H1 (cell line): ENCODE measurements around the gene CKAP2L. TPM values are rescaled to one million over a fixed set of nuclear protein-coding genes. Genes with fewer than 3 reads are reported as not detected.
A peak's percentile ranks its signal among the peaks of the same experiment; 100 is the strongest.

ENCODE experiments used
- CTCF ChIA-PET: fragments of 300-600 bp; sonication (Branson Sonifier 250); formaldehyde crosslinking; loops from one replicate; lab custom pipeline; 2021; ENCODE audit not compliant: partially characterized antibody; lab: Charles Lee
- POLR2A ChIA-PET: fragments of 300-600 bp; sonication (Branson Sonifier 250); formaldehyde crosslinking; loops from one replicate; lab custom pipeline; 2021; ENCODE audit warnings: inconsistent platforms; ENCODE audit not compliant: partially characterized antibody; lab: Charles Lee
- DNase-seq, 2 experiments: peaks; one replicate each; pipeline versions ENCODE4 v3.0.0 to v3.0.0-alpha.2; 2010 to 2022; ENCODE audit warnings: low spot score in 2 of 2, low read depth in 1 of 2, mixed read lengths in 1 of 2
- FAIRE-seq: peaks from 2 replicates; lab custom pipeline; 2011; peaks lifted over from hg19 to GRCh38; lab: Jason Lieb, UNC
- H2AFZ ChIP-seq: 2 replicates; pipeline ENCODE4 v1.8.1; 2012; ENCODE audit warnings: low read length, inconsistent platforms
- H2AK5ac ChIP-seq: 2 replicates; pipeline ENCODE4 v1.6.1; 2013; ENCODE audit warnings: low read depth, low read length
- H2BK120ac ChIP-seq: replicated peaks from 2 replicates; pipeline ENCODE3; 2013; ENCODE audit warnings: low read depth, low read length, inconsistent platforms
- H2BK12ac ChIP-seq: 2 replicates; pipeline ENCODE4 v1.6.1; 2013; ENCODE audit warnings: low read depth, low read length
- H2BK15ac ChIP-seq: 2 replicates; pipeline ENCODE4 v1.6.1; 2013; ENCODE audit warnings: low read length
- H2BK20ac ChIP-seq: 2 replicates; pipeline ENCODE4 v1.6.1; 2013; ENCODE audit warnings: low read length
- H2BK5ac ChIP-seq: 2 replicates; pipeline ENCODE4 v1.6.1; 2013; ENCODE audit warnings: low read depth, low read length
- H3K14ac ChIP-seq: 2 replicates; pipeline ENCODE4 v1.6.1; 2013; ENCODE audit warnings: inconsistent platforms; ENCODE audit not compliant: insufficient read length
- H3K18ac ChIP-seq: 2 replicates; pipeline ENCODE4 v1.6.1; 2013; ENCODE audit warnings: low read length; ENCODE audit errors: extremely low read depth
- H3K23ac ChIP-seq: 2 replicates; pipeline ENCODE4 v1.6.1; 2013; ENCODE audit warnings: inconsistent platforms; ENCODE audit not compliant: insufficient read length
- H3K23me2 ChIP-seq: 2 replicates; pipeline ENCODE4 v1.6.1; 2013; ENCODE audit warnings: low read depth, low read length
- H3K27ac ChIP-seq: 2 replicates; pipeline ENCODE4 v1.6.1; 2011; ENCODE audit warnings: low read depth, low read length, inconsistent platforms
- H3K27me3 ChIP-seq, 4 experiments: replicated peaks in 1 of 4; 1 replicate in 1 of 4; 2 replicates in 3 of 4; pipeline versions ENCODE4 v1.6.1 to v1.8.1; 2011 to 2013; ENCODE audit warnings: low read length in 3 of 4, mild to moderate bottlenecking in 3 of 4, inconsistent platforms in 2 of 4, mixed read lengths in 2 of 4, moderate library complexity in 1 of 4; ENCODE audit not compliant: control insufficient read depth in 3 of 4, insufficient read depth in 3 of 4; ENCODE audit errors: extremely low read depth in 1 of 4
- H3K36me3 ChIP-seq, 4 experiments: 2 replicates each; pipeline versions ENCODE4 v1.6.1 to v1.8.1; 2011 to 2013; ENCODE audit warnings: mild to moderate bottlenecking in 4 of 4, low read length in 3 of 4, moderate library complexity in 2 of 4, control low read depth in 1 of 4, inconsistent platforms in 1 of 4; ENCODE audit not compliant: insufficient read depth in 4 of 4, control insufficient read depth in 2 of 4
- H3K4ac ChIP-seq: replicated peaks from 2 replicates; pipeline ENCODE3; 2013; ENCODE audit warnings: low read length, low read depth, mixed read lengths, inconsistent platforms; ENCODE audit not compliant: insufficient read length
- H3K4me1 ChIP-seq, 4 experiments: replicated peaks in 1 of 4; 1 replicate in 1 of 4; 2 replicates in 3 of 4; pipeline versions ENCODE4 v1.6.1 to v1.8.1; 2011 to 2013; ENCODE audit warnings: low read length in 3 of 4, inconsistent platforms in 2 of 4, mixed read lengths in 1 of 4; ENCODE audit not compliant: insufficient read depth in 4 of 4, control insufficient read depth in 3 of 4
- H3K4me2 ChIP-seq, 2 experiments: 2 replicates each; pipeline versions ENCODE4 v1.6.1 to v1.8.1; 2011 to 2013; ENCODE audit warnings: low read depth in 2 of 2, low read length in 2 of 2, control low read depth in 1 of 2, inconsistent platforms in 1 of 2, mild to moderate bottlenecking in 1 of 2; ENCODE audit not compliant: insufficient read depth in 1 of 2
- H3K4me3 ChIP-seq, 4 experiments: fragments of 200-600, 300-600 bp in 1 of 4; sonication (generic), shearing (Covaris generic), sonication (Bioruptor Twin) in 1 of 4; 2 replicates each; pipeline versions ENCODE4 v1.5.1 to v1.8.1; 2011 to 2016; ENCODE audit warnings: low read length in 4 of 4, low read depth in 3 of 4, control low read depth in 2 of 4, inconsistent platforms in 2 of 4, mild to moderate bottlenecking in 2 of 4, mixed read lengths in 1 of 4, moderate library complexity in 1 of 4; ENCODE audit not compliant: insufficient read depth in 2 of 4; ENCODE audit errors: extremely low read depth in 1 of 4
- H3K56ac ChIP-seq: replicated peaks from 2 replicates; pipeline ENCODE3; 2013; ENCODE audit warnings: low read depth, mild to moderate bottlenecking, mixed read lengths, low read length, inconsistent platforms; ENCODE audit not compliant: insufficient read length
- H3K79me1 ChIP-seq: 2 replicates; pipeline ENCODE4 v1.6.1; 2013; ENCODE audit warnings: low read depth, low read length, control low read depth
- H3K79me2 ChIP-seq, 2 experiments: 2 replicates each; pipeline versions ENCODE4 v1.6.1 to v1.8.1; 2012 to 2013; ENCODE audit warnings: low read length in 2 of 2, mild to moderate bottlenecking in 2 of 2, inconsistent platforms in 1 of 2; ENCODE audit not compliant: insufficient read depth in 2 of 2, control insufficient read depth in 1 of 2
- H3K9ac ChIP-seq, 4 experiments: replicated peaks in 1 of 4; 1 replicate in 1 of 4; 2 replicates in 3 of 4; pipeline versions ENCODE4 v1.6.1 to v1.8.1; 2011 to 2013; ENCODE audit warnings: low read depth in 3 of 4, low read length in 3 of 4, control low read depth in 2 of 4, mild to moderate bottlenecking in 2 of 4, moderate library complexity in 2 of 4, inconsistent platforms in 1 of 4; ENCODE audit errors: extremely low read depth in 1 of 4
- H3K9me3 ChIP-seq, 2 experiments: 2 replicates each; pipeline versions ENCODE4 v1.6.1 to v1.8.1; 2012 to 2013; ENCODE audit warnings: mild to moderate bottlenecking in 2 of 2, moderate library complexity in 2 of 2, control low read depth in 1 of 2, inconsistent platforms in 1 of 2, low read depth in 1 of 2, low read length in 1 of 2, mixed read lengths in 1 of 2; ENCODE audit not compliant: insufficient read depth in 2 of 2
- H4K20me1 ChIP-seq, 2 experiments: replicated peaks in 1 of 2; 2 replicates each; pipeline versions ENCODE3 to v1.8.1; 2011 to 2013; ENCODE audit warnings: inconsistent platforms in 2 of 2, low read length in 2 of 2, mild to moderate bottlenecking in 1 of 2; ENCODE audit not compliant: insufficient read depth in 2 of 2, control insufficient read depth in 1 of 2
- H4K5ac ChIP-seq: 2 replicates; pipeline ENCODE4 v1.6.1; 2013; ENCODE audit warnings: low read length, low read depth, mixed read lengths, inconsistent platforms; ENCODE audit not compliant: insufficient read length
- H4K8ac ChIP-seq: 2 replicates; pipeline ENCODE4 v1.8.0; 2013; ENCODE audit warnings: mild to moderate bottlenecking, moderate library complexity, low read length, inconsistent platforms; ENCODE audit not compliant: insufficient read depth; ENCODE audit errors: extremely low read depth
- H4K91ac ChIP-seq: replicated peaks from 2 replicates; pipeline ENCODE3; 2013; ENCODE audit warnings: low read length, mixed read lengths, inconsistent platforms; ENCODE audit not compliant: insufficient read length
- BACH1 ChIP-seq: IDR thresholded peaks from 2 replicates; pipeline ENCODE4 v1.6.1; 2012; ENCODE audit warnings: low read length, improper control_type of control experiment
- RBBP5 ChIP-seq: IDR thresholded peaks from 2 replicates; pipeline ENCODE4 v1.7.1; 2012; ENCODE audit warnings: low read depth, mild to moderate bottlenecking, inconsistent platforms, low read length, moderate library complexity, borderline replicate concordance
- SIX5 ChIP-seq: IDR thresholded peaks from 2 replicates; pipeline ENCODE4 v1.6.1; 2011; ENCODE audit warnings: mild to moderate bottlenecking, low read depth, low read length
- WGBS, 2 experiments: shearing (Covaris generic) in 1 of 2; methylation state at CpG; one replicate each; pipeline versions ENCODE4 v1.1.6 to v1.1.7; 2013 to 2015; ENCODE audit warnings: low lambda C conversion rate in 2 of 2, mixed read lengths in 2 of 2, inconsistent platforms in 1 of 2, low coverage in 1 of 2, missing lambda C conversion rate in 1 of 2; ENCODE audit not compliant: insufficient replicate concordance in 2 of 2, insufficient coverage in 1 of 2, insufficient read length in 1 of 2; ENCODE audit errors: extremely low coverage in 1 of 2, missing lambda C conversion rate in 1 of 2; 5-methylcytosine and 5-hydroxymethylcytosine counted together
- polyA plus RNA-seq, 7 experiments: library from polyadenylated mRNA; depleted of rRNA in 3 of 7; stranded (reverse) in 5 of 7; unstranded in 2 of 7; fragments of >200 nt in 5 of 7; fragments of 200-250 nt in 2 of 7; gene quantifications; 1 replicate in 5 of 7; 2 replicates in 1 of 7; 4 replicates in 1 of 7; pipeline versions ENCODE4 v1.2.1 to v1.2.3, GENCODE V29; 2011 to 2013; ENCODE audit warnings: missing spikeins in 2 of 7, mixed read lengths in 2 of 7
- total RNA-seq: library from RNA; stranded (reverse); fragmentation: NEBNext Ultra II Directional; extraction: Animal tissue kit (Norgen Biotek cat#: 25700); gene quantifications from 2 replicates; pipeline ENCODE4 v1.2.1, GENCODE V29; 2021

The CKAP2L gene
- total and polyA plus RNA-seq, 2 of the 8 experiments (the other 6 are each of a cell fraction or from before 2014, with no cell fraction given) = 2.5 to 20.7 TPM

- peak overlapping the region; percentile 68 for H4K91ac ChIP-seq
- no peaks in the 10 kb centered on the region for H3K9me3 ChIP-seq
- H3K79me1 ChIP-seq = no peaks in the 10 kb centered on the region
- peaks cover 0 to 22% (median 7%) of the 10 kb centered on the region in 4 experiments; a peak in 6 of 7 replicates for H3K4me1 ChIP-seq
- H2BK15ac ChIP-seq = no peak overlapping the region
- no peak overlapping the region for H3K56ac ChIP-seq
- WGBS, 2 experiments = 83% methylated on average over 14 of the region's 14 CpGs; no CpG with 5 or more reads in 1 of the 2 experiments
- no peak overlapping the region for H3K4me2 ChIP-seq
- TF ChIP-seq BACH1 (no peak), SIX5 (no peak), RBBP5 (no peak)
- H4K5ac ChIP-seq = no peak overlapping the region
- no peak overlapping the region for H3K4me3 ChIP-seq
- H3K79me2 ChIP-seq = no peaks in the 10 kb centered on the region
- H4K20me1 ChIP-seq = no peaks in the 10 kb centered on the region
- H2BK5ac ChIP-seq = no peak overlapping the region; the same call in 1 of the 2 replicates
- no peak overlapping the region for H3K4ac ChIP-seq
- no peak for FAIRE-seq
- H3K14ac ChIP-seq = no peak overlapping the region
- no peak for DNase-seq
- H3K36me3 ChIP-seq = no peaks in the 10 kb centered on the region
- no peaks in the 10 kb centered on the region for H3K27me3 ChIP-seq
- H2BK120ac ChIP-seq = no peak overlapping the region
- no peak overlapping the region for H2AK5ac ChIP-seq
- no peak overlapping the region for H3K23ac ChIP-seq
- no peak overlapping the region; the same call in 1 of the 2 replicates for H3K18ac ChIP-seq
- H2AFZ ChIP-seq = no peak overlapping the region
- CTCF ChIA-PET = interaction anchor here (1.0 to 2.5 kb wide), 3 partner anchors 62 to 87 kb away, joined by 3 to 8 read pairs (median 5); no protein-coding TSS in a partner anchor
- H3K27ac ChIP-seq = no peak overlapping the region
- H3K23me2 ChIP-seq = no peaks in the 10 kb centered on the region
- H2BK20ac ChIP-seq = peak overlapping the region; percentile 55; the same call in 1 of the 2 replicates
- no peak overlapping the region for H4K8ac ChIP-seq
- H3K9ac ChIP-seq = no peak overlapping the region
- POLR2A ChIA-PET = no interaction called here
- H2BK12ac ChIP-seq = peak overlapping the region; percentile 50; the same call in 1 of the 2 replicates
These were observed 48.2 kb upstream of the CKAP2L start for GRCh38 chr2:112812318-112813267.
